HepG2 (cell line): Measurements from ENCODE around the gene DNMT3A. TPM values are rescaled to one million over a fixed set of nuclear protein-coding genes. Genes with fewer than 3 reads are reported as not detected.
A peak's percentile ranks its signal among the peaks of the same experiment; 100 is the strongest.

Experiments used
- ATAC-seq: fragments of 200-7000 bp; cut with Tn5 transposase; 3 replicates; pipeline ENCODE4 v1.9.1; 2020; ENCODE audit warnings: mild to moderate bottlenecking, moderate library complexity
- BruUV-seq: library from RNA; stranded (reverse); fragments of 400-500 nt; replicated peaks from 2 replicates; lab custom pipeline; 2021; lab: Mats Ljungman, UMichigan
- CTCF ChIA-PET: fragments of 300-600 bp; formaldehyde crosslinking; extraction: SDS; loops from one replicate; lab custom pipeline; 2021; ENCODE audit warnings: low total read pairs, inconsistent platforms, low intra/inter-chr PET ratio; lab: Yijun Ruan, JAX
- POLR2A ChIA-PET: fragments of 350-600 bp; sonication (Branson Sonifier 250); formaldehyde crosslinking; loops from one replicate; lab custom pipeline; 2020; ENCODE audit warnings: antibody characterized with exemption, inconsistent platforms; lab: Yijun Ruan, JAX
- DNase-seq: peaks from one replicate; pipeline ENCODE4 v3.0.0-alpha.2; 2015; ENCODE audit warnings: low spot score
- FAIRE-seq: peaks from 3 replicates; lab custom pipeline; 2011; peaks lifted over from hg19 to GRCh38; lab: Jason Lieb, UNC
- H2AFZ ChIP-seq: one replicate; pipeline ENCODE4 v1.6.1; 2011; ENCODE audit warnings: low read length, inconsistent platforms
- H3K27ac ChIP-seq: fragments of 300-600 bp; 3 replicates; pipeline ENCODE4 v1.8.0; 2011; ENCODE audit warnings: mixed run types, mild to moderate bottlenecking, mixed read lengths, low read length, inconsistent platforms; ENCODE audit not compliant: insufficient read depth; ENCODE audit errors: extremely low read length
- H3K27me3 ChIP-seq, 2 experiments: fragments of 200-600 bp in 1 of 2; 2 replicates in 1 of 2; 3 replicates in 1 of 2; pipeline versions ENCODE4 v1.6.0 to v1.8.0; 2011; ENCODE audit warnings: low read length in 2 of 2, mild to moderate bottlenecking in 2 of 2, moderate library complexity in 2 of 2, inconsistent platforms in 1 of 2; ENCODE audit not compliant: insufficient read depth in 2 of 2, control insufficient read depth in 1 of 2
- H3K36me3 ChIP-seq, 2 experiments: fragments of 200-600 bp in 1 of 2; replicated peaks in 1 of 2; 2 replicates in 1 of 2; 3 replicates in 1 of 2; pipeline versions ENCODE4 v1.5.1 to v1.8.0; 2011; ENCODE audit warnings: low read length in 2 of 2, inconsistent platforms in 1 of 2; ENCODE audit not compliant: insufficient read depth in 2 of 2, control insufficient read depth in 1 of 2
- H3K4me1 ChIP-seq: 2 replicates; pipeline ENCODE4 v1.5.1; 2012; ENCODE audit warnings: low read length, inconsistent platforms; ENCODE audit not compliant: insufficient read depth
- H3K4me2 ChIP-seq: 2 replicates; pipeline ENCODE4 v1.6.0; 2011; ENCODE audit warnings: low read depth, low read length, inconsistent platforms
- H3K4me3 ChIP-seq, 3 experiments: fragments of 200-600 bp in 1 of 3; sonication (generic), shearing (Covaris generic) in 1 of 3; replicated peaks in 1 of 3; 2 replicates each; pipeline ENCODE4 v1.5.1; 2011 to 2016; ENCODE audit warnings: low read length in 3 of 3, inconsistent platforms in 2 of 3, low read depth in 2 of 3, mild to moderate bottlenecking in 2 of 3, control low read depth in 1 of 3, mixed read lengths in 1 of 3; ENCODE audit not compliant: insufficient read depth in 1 of 3
- H3K79me2 ChIP-seq: one replicate; pipeline ENCODE4 v1.6.1; 2011; ENCODE audit warnings: low read length, inconsistent platforms; ENCODE audit not compliant: insufficient read depth
- H3K9ac ChIP-seq: 2 replicates; pipeline ENCODE4 v1.6.0; 2011; ENCODE audit warnings: mild to moderate bottlenecking, low read depth, low read length, inconsistent platforms; ENCODE audit not compliant: insufficient read depth
- H3K9me3 ChIP-seq: 2 replicates; pipeline ENCODE4 v1.5.1; 2012; ENCODE audit warnings: mild to moderate bottlenecking, low read length
- H4K20me1 ChIP-seq: 2 replicates; pipeline ENCODE4 v1.6.0; 2011; ENCODE audit warnings: inconsistent platforms, mild to moderate bottlenecking, low read length, moderate library complexity; ENCODE audit not compliant: insufficient read depth
- FIP1L1 ChIP-seq: fragments of 200-400 bp; formaldehyde crosslinking; IDR thresholded peaks from 2 replicates; pipeline ENCODE4 v1.6.1; 2018; ENCODE audit warnings: low read depth, mild to moderate bottlenecking, low read length, moderate library complexity, borderline replicate concordance; ENCODE audit not compliant: insufficient read depth
- FOXA1 ChIP-seq, 2 experiments: fragments of 450-650 bp in 1 of 2; sonication (generic) in 1 of 2; formaldehyde crosslinking in 1 of 2; IDR thresholded peaks; 2 replicates each; pipeline versions ENCODE4 v1.4.0 to v1.6.1; 2016 to 2020; ENCODE audit warnings: missing genetic modification reagents in 1 of 2
- MTA3 ChIP-seq: sonication (generic); formaldehyde crosslinking; IDR thresholded peaks from 2 replicates; pipeline ENCODE4 v1.4.0; 2020; ENCODE audit warnings: missing genetic modification reagents
- NBN ChIP-seq: fragments of 450-650 bp; conservative IDR thresholded peaks from 2 replicates; pipeline ENCODE4 v1.6.1; 2017
- RAD21 ChIP-seq: fragments of 450-650 bp; formaldehyde crosslinking; IDR thresholded peaks from 2 replicates; pipeline ENCODE4 v1.5.0; 2020; ENCODE audit warnings: mild to moderate bottlenecking
- RFX3 ChIP-seq: IDR thresholded peaks from 2 replicates; pipeline ENCODE4 v1.6.1; 2016; ENCODE audit warnings: missing biosample characterization, missing genetic modification reagents
- RXRA ChIP-seq: sonication (generic); formaldehyde crosslinking; IDR thresholded peaks from 2 replicates; pipeline ENCODE4 v1.5.1; 2020; ENCODE audit warnings: missing genetic modification reagents
- ZFP36L1 ChIP-seq: sonication (generic); formaldehyde crosslinking; IDR thresholded peaks from 2 replicates; pipeline ENCODE4 v1.8.0; 2022; ENCODE audit warnings: mild to moderate bottlenecking, missing genetic modification reagents, moderate library complexity
- ZNF446 ChIP-seq: sonication (generic); formaldehyde crosslinking; IDR thresholded peaks from 2 replicates; pipeline ENCODE4 v1.5.0; 2020; ENCODE audit warnings: mild to moderate bottlenecking, missing genetic modification reagents
- WGBS: methylation state at CpG from one replicate; pipeline ENCODE4 v1.1.6; 2017; ENCODE audit warnings: low lambda C conversion rate; 5-methylcytosine and 5-hydroxymethylcytosine counted together
- in situ Hi-C: cut with HindIII; loops from 2 replicates; pipeline ENCODE4 v1.10.0; 2017; ENCODE audit warnings: low pct_unique_long_range_greater_than_20kb; ENCODE audit not compliant: extremely low pct_ligation_motif_present
- intact Hi-C: fragments of 100-400 bp; cut with micrococcal nuclease; formaldehyde crosslinking; loops from one replicate; pipeline ENCODE4 v1.10.0; 2022; ENCODE audit not compliant: unreplicated experiment
- polyA plus RNA-seq, 8 experiments: library from polyadenylated mRNA; depleted of rRNA in 3 of 8; stranded (reverse) in 7 of 8; unstranded in 1 of 8; fragments of >200 nt; fragmentation: Illumina TruSeq in 4 of 8; extraction: Trizol in 4 of 8; gene quantifications; 2 replicates each; pipeline versions ENCODE4 v1.2.1 to v1.2.3, GENCODE V29; 2011 to 2016; ENCODE audit warnings: low read depth in 4 of 8, missing spikeins in 1 of 8, mixed read lengths in 1 of 8; ENCODE audit not compliant: insufficient read depth in 1 of 8
- total RNA-seq, 5 experiments: library from RNA; depleted of rRNA; stranded (reverse); fragments of >200 nt; fragmentation: Illumina TruSeq; extraction: Trizol; gene quantifications; 2 replicates each; pipeline ENCODE4 v1.2.3, GENCODE V29; 2016; ENCODE audit warnings: low read depth in 1 of 5
- TF ChIP-seq, protein P1 (sequence below): sonication (generic); formaldehyde crosslinking; IDR thresholded peaks from 2 replicates; pipeline ENCODE4 v1.8.0; 2023; ENCODE audit warnings: mild to moderate bottlenecking, missing genetic modification reagents
- TF ChIP-seq, protein P2 (sequence below): sonication (generic); formaldehyde crosslinking; conservative IDR thresholded peaks from 2 replicates; pipeline ENCODE4 v1.8.0; 2022; ENCODE audit warnings: mild to moderate bottlenecking, moderate library complexity, missing genetic modification reagents
- TF ChIP-seq, protein P3 (sequence below): sonication (generic); formaldehyde crosslinking; IDR thresholded peaks from 2 replicates; pipeline ENCODE4 v1.4.0; 2020; ENCODE audit warnings: missing genetic modification reagents, borderline replicate concordance
- TF ChIP-seq, protein P4 (sequence below): sonication (generic); formaldehyde crosslinking; IDR thresholded peaks from 2 replicates; pipeline ENCODE4 v1.8.1; 2022; ENCODE audit warnings: mild to moderate bottlenecking, missing genetic modification reagents

Gene DNMT3A
- total and polyA plus RNA-seq, 2 of the 13 experiments (the other 11 are each of a cell fraction or from before 2014, with no cell fraction given): 14.7 to 29.1 TPM

DNA sequence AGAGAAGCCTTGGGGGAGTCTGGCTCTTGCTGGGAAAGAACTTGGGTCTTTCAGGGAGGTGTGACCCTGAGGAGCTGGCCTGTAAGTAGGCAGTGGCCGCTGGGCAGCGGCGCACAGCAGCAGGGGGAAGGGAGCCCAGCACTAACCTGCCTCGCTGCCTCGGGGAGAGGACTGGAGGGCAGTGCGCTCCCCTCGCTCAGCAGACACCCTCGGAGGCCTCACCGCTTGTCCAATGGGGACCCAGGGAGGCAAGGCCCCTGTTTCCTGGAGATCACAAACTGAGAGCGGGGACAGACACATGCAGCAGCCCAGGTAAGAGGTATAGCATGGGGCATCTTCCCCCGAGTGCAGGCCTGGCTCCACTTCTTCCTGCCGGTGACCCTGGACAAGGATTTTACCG, 3.3 kb downstream of the DNMT3A start:
- Histone ChIP-seq H3K9me3 (no peaks in the 10 kb centered on the region), H3K27ac (no peak overlapping the region), H3K27me3 (peaks cover 0 to 20% of the 10 kb centered on the region in 2 experiments; a peak in 2 of 5 replicates), H3K4me3 (no peak overlapping the region), H3K4me2 (no peak overlapping the region), H2AFZ (no peak overlapping the region), H3K9ac (no peak overlapping the region), H4K20me1 (no peaks in the 10 kb centered on the region; the same call in 1 of the 2 replicates), H3K36me3 (no peaks in the 10 kb centered on the region), H3K79me2 (no peaks in the 10 kb centered on the region), H3K4me1 (peaks cover 40% of the 10 kb centered on the region)
- TF ChIP-seq, protein P1, sequence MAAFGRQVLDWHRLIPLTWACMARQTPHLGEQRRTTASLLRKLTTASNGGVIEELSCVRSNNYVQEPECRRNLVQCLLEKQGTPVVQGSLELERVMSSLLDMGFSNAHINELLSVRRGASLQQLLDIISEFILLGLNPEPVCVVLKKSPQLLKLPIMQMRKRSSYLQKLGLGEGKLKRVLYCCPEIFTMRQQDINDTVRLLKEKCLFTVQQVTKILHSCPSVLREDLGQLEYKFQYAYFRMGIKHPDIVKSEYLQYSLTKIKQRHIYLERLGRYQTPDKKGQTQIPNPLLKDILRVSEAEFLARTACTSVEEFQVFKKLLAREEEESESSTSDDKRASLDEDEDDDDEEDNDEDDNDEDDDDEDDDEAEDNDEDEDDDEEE (CRISPR knock-in tag): no peak
- TF ChIP-seq, protein P2, sequence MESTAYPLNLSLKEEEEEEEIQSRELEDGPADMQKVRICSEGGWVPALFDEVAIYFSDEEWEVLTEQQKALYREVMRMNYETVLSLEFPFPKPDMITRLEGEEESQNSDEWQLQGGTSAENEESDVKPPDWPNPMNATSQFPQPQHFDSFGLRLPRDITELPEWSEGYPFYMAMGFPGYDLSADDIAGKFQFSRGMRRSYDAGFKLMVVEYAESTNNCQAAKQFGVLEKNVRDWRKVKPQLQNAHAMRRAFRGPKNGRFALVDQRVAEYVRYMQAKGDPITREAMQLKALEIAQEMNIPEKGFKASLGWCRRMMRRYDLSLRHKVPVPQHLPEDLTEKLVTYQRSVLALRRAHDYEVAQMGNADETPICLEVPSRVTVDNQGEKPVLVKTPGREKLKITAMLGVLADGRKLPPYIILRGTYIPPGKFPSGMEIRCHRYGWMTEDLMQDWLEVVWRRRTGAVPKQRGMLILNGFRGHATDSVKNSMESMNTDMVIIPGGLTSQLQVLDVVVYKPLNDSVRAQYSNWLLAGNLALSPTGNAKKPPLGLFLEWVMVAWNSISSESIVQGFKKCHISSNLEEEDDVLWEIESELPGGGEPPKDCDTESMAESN (CRISPR knock-in tag): no peak
- 53% methylated on average over 11 of the region's 13 CpGs for WGBS
- ATAC-seq (no peak), FAIRE-seq (no peak), DNase-seq (no peak)
- in situ Hi-C loops (no loop called here), intact Hi-C loops (no loop called here)
- ChIA-PET CTCF (no interaction called here), POLR2A (no interaction called here)
- BruUV-seq: TSS peak; percentile 50

DNA sequence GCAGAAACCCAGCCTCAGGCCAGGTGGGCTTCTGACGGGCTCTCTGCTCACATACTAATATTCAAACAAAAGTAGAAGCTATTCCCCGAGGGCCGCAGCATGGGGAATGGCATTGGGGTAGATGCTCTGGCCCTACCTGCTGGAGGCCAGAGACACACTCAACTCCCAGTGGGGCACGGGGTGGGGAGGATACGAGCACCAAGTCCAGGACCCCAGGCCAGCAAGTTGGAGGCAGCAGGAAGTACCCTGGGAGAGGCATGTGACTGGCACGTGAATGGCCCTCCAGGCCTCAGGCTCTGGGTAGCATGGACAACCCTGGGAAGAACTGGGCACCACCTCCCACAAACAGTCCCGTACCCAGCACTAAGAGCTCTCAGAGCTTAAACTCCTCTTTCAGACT, 3.8 kb downstream of the DNMT3A start:
- Histone ChIP-seq H4K20me1 (no peaks in the 10 kb centered on the region; the same call in 1 of the 2 replicates), H3K4me1 (peaks cover 37% of the 10 kb centered on the region), H2AFZ (no peak overlapping the region), H3K4me2 (no peak overlapping the region), H3K9me3 (no peaks in the 10 kb centered on the region), H3K27me3 (peaks cover 0 to 20% of the 10 kb centered on the region in 2 experiments; a peak in 2 of 5 replicates), H3K9ac (no peak overlapping the region), H3K4me3 (no peak overlapping the region), H3K27ac (no peak overlapping the region), H3K36me3 (no peaks in the 10 kb centered on the region), H3K79me2 (no peaks in the 10 kb centered on the region)
- ATAC-seq (no peak), FAIRE-seq (no peak), DNase-seq (no peak)
- no TSS peak for BruUV-seq
- POLR2A ChIA-PET: no interaction called here
- CTCF ChIA-PET: no interaction called here
- intact Hi-C loops: no loop called here
- WGBS: 84% methylated on average over 6 of the region's 7 CpGs
- in situ Hi-C loops: no loop called here
- TF ChIP-seq MTA3 (CRISPR knock-in tag) (no peak), ZFP36L1 (CRISPR knock-in tag) (no peak), FOXA1 (IDR thresholded peaks at IDR 0.05) (no peak), FOXA1 (CRISPR knock-in tag; IDR thresholded peaks at IDR 0.05) (no peak), RXRA (CRISPR knock-in tag) (no peak), FIP1L1 (no peak), RAD21 (CRISPR knock-in tag) (no peak), NBN (no peak), RFX3 (no peak), ZNF446 (CRISPR knock-in tag) (no peak)
- TF ChIP-seq, protein P3, sequence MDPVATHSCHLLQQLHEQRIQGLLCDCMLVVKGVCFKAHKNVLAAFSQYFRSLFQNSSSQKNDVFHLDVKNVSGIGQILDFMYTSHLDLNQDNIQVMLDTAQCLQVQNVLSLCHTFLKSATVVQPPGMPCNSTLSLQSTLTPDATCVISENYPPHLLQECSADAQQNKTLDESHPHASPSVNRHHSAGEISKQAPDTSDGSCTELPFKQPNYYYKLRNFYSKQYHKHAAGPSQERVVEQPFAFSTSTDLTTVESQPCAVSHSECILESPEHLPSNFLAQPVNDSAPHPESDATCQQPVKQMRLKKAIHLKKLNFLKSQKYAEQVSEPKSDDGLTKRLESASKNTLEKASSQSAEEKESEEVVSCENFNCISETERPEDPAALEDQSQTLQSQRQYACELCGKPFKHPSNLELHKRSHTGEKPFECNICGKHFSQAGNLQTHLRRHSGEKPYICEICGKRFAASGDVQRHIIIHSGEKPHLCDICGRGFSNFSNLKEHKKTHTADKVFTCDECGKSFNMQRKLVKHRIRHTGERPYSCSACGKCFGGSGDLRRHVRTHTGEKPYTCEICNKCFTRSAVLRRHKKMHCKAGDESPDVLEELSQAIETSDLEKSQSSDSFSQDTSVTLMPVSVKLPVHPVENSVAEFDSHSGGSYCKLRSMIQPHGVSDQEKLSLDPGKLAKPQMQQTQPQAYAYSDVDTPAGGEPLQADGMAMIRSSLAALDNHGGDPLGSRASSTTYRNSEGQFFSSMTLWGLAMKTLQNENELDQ (CRISPR knock-in tag): no peak
- TF ChIP-seq, protein P4, sequence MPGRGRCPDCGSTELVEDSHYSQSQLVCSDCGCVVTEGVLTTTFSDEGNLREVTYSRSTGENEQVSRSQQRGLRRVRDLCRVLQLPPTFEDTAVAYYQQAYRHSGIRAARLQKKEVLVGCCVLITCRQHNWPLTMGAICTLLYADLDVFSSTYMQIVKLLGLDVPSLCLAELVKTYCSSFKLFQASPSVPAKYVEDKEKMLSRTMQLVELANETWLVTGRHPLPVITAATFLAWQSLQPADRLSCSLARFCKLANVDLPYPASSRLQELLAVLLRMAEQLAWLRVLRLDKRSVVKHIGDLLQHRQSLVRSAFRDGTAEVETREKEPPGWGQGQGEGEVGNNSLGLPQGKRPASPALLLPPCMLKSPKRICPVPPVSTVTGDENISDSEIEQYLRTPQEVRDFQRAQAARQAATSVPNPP (CRISPR knock-in tag): no peak
